ENCODE data around the gene ACBD7.

The ACBD7 gene

GRCh38 chr10:15118615-15119014 lies 30.0 kb upstream of the ACBD7 start:
- peak; percentile 30 for DNase-seq (ENCODE audit: low read depth)
- no peak overlapping the region for H3K4me3 ChIP-seq (ENCODE audit: low read depth, low read length)
- TF ChIP-seq POLR2A (IDR thresholded peaks at IDR 0.05; ENCODE audit: extremely low read depth, insufficient read length) (no peak), MYC (IDR thresholded peaks at IDR 0.05; ENCODE audit: low read depth, low read length) (no peak), MAX (IDR thresholded peaks at IDR 0.05; ENCODE audit: low read depth, low read length) (no peak)
- TF ChIP-seq, protein P1, sequence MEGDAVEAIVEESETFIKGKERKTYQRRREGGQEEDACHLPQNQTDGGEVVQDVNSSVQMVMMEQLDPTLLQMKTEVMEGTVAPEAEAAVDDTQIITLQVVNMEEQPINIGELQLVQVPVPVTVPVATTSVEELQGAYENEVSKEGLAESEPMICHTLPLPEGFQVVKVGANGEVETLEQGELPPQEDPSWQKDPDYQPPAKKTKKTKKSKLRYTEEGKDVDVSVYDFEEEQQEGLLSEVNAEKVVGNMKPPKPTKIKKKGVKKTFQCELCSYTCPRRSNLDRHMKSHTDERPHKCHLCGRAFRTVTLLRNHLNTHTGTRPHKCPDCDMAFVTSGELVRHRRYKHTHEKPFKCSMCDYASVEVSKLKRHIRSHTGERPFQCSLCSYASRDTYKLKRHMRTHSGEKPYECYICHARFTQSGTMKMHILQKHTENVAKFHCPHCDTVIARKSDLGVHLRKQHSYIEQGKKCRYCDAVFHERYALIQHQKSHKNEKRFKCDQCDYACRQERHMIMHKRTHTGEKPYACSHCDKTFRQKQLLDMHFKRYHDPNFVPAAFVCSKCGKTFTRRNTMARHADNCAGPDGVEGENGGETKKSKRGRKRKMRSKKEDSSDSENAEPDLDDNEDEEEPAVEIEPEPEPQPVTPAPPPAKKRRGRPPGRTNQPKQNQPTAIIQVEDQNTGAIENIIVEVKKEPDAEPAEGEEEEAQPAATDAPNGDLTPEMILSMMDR (IDR thresholded peaks at IDR 0.05; ENCODE audit: low read depth, low read length) = no peak

GRCh38 chr10:15116225-15116624 lies 27.6 kb upstream of the ACBD7 start:
- DNase-seq (ENCODE audit: low read depth) = no peak
- TF ChIP-seq POLR2A (IDR thresholded peaks at IDR 0.05; ENCODE audit: extremely low read depth, insufficient read length) (no peak), MYC (IDR thresholded peaks at IDR 0.05; ENCODE audit: low read depth, low read length) (no peak), MAX (IDR thresholded peaks at IDR 0.05; ENCODE audit: low read depth, low read length) (no peak)
- TF ChIP-seq, protein P1 (IDR thresholded peaks at IDR 0.05; ENCODE audit: low read depth, low read length) = no peak
- H3K4me3 ChIP-seq (ENCODE audit: low read depth, low read length) = no peak overlapping the region

DNA sequence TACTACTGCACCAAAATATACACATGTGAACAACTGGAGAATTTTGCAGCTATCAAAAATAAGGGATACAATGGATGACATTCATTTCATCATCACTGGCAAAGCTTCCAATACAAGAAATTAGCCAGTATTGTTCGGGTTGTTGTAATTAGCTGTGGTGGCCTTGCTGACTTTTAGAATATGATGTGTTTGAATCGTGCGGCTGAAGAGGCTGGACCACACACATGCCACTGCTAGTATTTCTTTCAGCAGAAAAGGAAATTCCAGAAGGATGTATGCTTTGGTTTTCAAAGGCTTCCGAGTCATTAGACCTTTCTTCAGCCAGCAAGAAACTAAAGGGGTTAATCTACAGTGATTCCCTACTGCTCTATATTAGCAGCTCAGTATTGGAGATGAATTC lies 25.2 kb upstream of the ACBD7 start:
- H3K4me3 ChIP-seq (ENCODE audit: low read depth, low read length) = no peak overlapping the region
- TF ChIP-seq MAX (IDR thresholded peaks at IDR 0.05; ENCODE audit: low read depth, low read length) = no peak
- no peak for TF ChIP-seq POLR2A (IDR thresholded peaks at IDR 0.05; ENCODE audit: extremely low read depth, insufficient read length)
- TF ChIP-seq, protein P1 (IDR thresholded peaks at IDR 0.05; ENCODE audit: low read depth, low read length) = no peak
- no peak for TF ChIP-seq MYC (IDR thresholded peaks at IDR 0.05; ENCODE audit: low read depth, low read length)
- DNase-seq (ENCODE audit: low read depth) = no peak

DNA sequence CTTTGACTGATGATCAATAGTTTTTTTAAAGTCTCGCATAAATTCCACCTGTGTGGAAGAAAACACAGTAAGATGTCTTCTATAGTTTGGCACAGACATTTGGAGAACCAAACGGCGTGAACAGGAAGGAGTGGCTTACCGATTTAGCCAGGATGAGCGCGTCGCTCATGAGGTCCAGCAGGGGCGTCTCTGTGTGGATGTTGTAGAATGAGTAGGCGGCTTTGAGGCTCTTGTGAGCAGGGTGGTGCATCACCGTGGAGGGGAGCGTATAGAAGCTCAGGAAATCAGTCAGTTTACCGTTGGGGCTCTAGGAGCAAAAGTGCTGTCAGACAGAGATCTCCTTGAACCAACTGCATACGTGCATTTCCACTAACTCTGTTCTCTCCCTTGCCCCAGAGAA lies 24.1 kb upstream of the ACBD7 start:
- TF ChIP-seq, protein P1 (IDR thresholded peaks at IDR 0.05; ENCODE audit: low read depth, low read length) = no peak
- TF ChIP-seq POLR2A (IDR thresholded peaks at IDR 0.05; ENCODE audit: extremely low read depth, insufficient read length) (no peak), MYC (IDR thresholded peaks at IDR 0.05; ENCODE audit: low read depth, low read length) (no peak), MAX (IDR thresholded peaks at IDR 0.05; ENCODE audit: low read depth, low read length) (no peak)
- H3K4me3 ChIP-seq (ENCODE audit: low read depth, low read length) = no peak overlapping the region
- peak; percentile 4 for DNase-seq (ENCODE audit: low read depth)

DNA sequence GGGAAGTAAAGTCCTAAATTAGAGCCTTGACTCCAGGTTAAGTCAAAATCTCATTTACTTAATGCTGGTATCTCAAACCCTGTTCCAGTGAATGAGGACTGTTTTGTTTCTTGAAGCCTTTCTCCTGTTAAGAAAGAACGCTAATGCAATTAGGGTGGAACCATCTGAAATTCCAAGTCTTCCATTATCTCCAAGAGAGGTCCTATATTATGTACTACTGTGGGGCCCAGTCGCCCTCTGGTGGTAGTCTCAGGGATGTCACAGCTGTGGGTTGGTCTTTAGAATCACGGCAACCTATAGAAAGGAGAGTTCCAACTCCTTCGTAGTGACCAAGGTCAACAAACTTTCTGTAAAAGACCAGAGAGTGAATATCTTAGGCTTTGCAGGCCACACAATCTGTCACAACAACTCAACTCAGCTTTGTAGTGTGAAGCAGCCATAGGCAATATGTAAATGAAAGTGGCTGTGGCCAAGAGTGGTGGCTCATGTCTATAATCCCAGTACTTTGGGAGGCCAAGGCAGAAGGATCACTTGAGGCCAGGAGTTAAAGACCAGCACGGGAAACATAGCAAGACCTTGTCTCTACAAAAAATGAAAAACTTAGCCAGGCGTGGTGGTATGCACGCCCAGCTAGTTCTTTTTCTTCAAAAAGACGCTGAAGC lies 17.9 kb upstream of the ACBD7 start:
- DNase-seq (ENCODE audit: low read depth) = peak; percentile 58
- TF ChIP-seq, protein P1 (IDR thresholded peaks at IDR 0.05; ENCODE audit: low read depth, low read length) = peak; percentile 77
- no peak for TF ChIP-seq POLR2A (IDR thresholded peaks at IDR 0.05; ENCODE audit: extremely low read depth, insufficient read length)
- H3K4me3 ChIP-seq (ENCODE audit: low read depth, low read length) = no peak overlapping the region

DNA sequence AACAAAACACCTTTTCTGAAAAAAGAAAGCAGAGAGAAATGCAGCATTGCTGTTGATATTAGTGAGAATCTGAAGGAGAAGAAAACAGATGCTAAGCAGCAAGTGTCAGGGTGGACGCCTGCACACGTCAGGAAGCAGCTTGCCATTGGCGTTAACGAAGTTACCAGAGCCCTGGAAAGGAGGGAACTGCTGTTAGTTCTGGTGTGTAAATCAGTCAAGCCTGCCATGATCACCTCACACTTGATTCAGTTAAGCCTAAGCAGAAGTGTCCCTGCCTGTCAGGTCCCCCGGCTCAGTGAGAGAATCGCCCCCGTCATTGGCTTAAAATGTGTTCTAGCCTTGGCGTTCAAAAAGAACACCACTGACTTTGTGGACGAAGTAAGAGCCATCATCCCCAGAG lies 14.9 kb upstream of the ACBD7 start:
- TF ChIP-seq MAX (IDR thresholded peaks at IDR 0.05; ENCODE audit: low read depth, low read length) = no peak
- no peak for TF ChIP-seq POLR2A (IDR thresholded peaks at IDR 0.05; ENCODE audit: extremely low read depth, insufficient read length)
- no peak for TF ChIP-seq MYC (IDR thresholded peaks at IDR 0.05; ENCODE audit: low read depth, low read length)
- TF ChIP-seq, protein P1 (IDR thresholded peaks at IDR 0.05; ENCODE audit: low read depth, low read length) = no peak
- DNase-seq (ENCODE audit: low read depth) = no peak
- H3K4me3 ChIP-seq (ENCODE audit: low read depth, low read length) = no peak overlapping the region
